Peyer's patch (tissue), 4 donors: ENCODE data around the gene CDA. TPM values are rescaled to one million over a fixed set of nuclear protein-coding genes. Genes with fewer than 3 reads are reported as not detected.
A peak's percentile ranks its signal among the peaks of the same experiment; 100 is the strongest.

Experiments used
- DNase-seq, 3 donors: peaks; one replicate each; pipeline ENCODE4 v3.0.0-alpha.2; 2017 to 2019
- H3K27ac ChIP-seq, 4 donors: fragments of 200-600 bp; sonication (generic); one replicate each; pipeline ENCODE4 v1.5.1; 2016 to 2019
- H3K27me3 ChIP-seq, 2 donors: fragments of 200-600 bp; sonication (generic); one replicate each; pipeline ENCODE4 v1.5.1; 2019
- H3K36me3 ChIP-seq, 3 donors: fragments of 200-600 bp; sonication (generic); one replicate each; pipeline ENCODE4 v1.5.1; 2016 to 2019
- H3K4me1 ChIP-seq, 4 donors: fragments of 200-600 bp; sonication (generic); one replicate each; pipeline ENCODE4 v1.5.1; 2016 to 2019
- H3K4me3 ChIP-seq, 4 donors: fragments of 200-600 bp; sonication (generic); 1 replicate in 3 of 4; 2 replicates in 1 of 4; pipeline ENCODE4 v1.5.1; 2016 to 2019; ENCODE audit warnings: mild to moderate bottlenecking in 1 of 4
- H3K9me3 ChIP-seq, 4 donors: fragments of 200-600 bp; sonication (generic); one replicate each; pipeline ENCODE4 v1.5.1; 2016 to 2019; ENCODE audit warnings: mild to moderate bottlenecking in 1 of 4
- POLR2A ChIP-seq, 2 donors: fragments of 450-650 bp; IDR thresholded peaks; one replicate each; pipeline ENCODE4 v1.5.1; 2017; ENCODE audit warnings: antibody characterized with exemption in 2 of 2, mild to moderate bottlenecking in 2 of 2, moderate library complexity in 2 of 2
- total RNA-seq, 4 donors: library from RNA; depleted of rRNA; stranded (reverse); fragments of >200 nt; gene quantifications; one replicate each; pipeline ENCODE4 v1.1.0, GENCODE V29; 2016
- TF ChIP-seq, protein P1 (sequence below), 6 experiments: fragments of 450-650 bp in 4 of 6; fragments of 200-600 bp in 2 of 6; sonication (generic) in 1 of 6; IDR thresholded peaks; one replicate each; pipeline ENCODE4 v1.5.1; 2017 to 2019; ENCODE audit warnings: antibody characterized with exemption in 6 of 6, mild to moderate bottlenecking in 3 of 6, moderate library complexity in 1 of 6

The CDA gene
- total RNA-seq, 4 donors from 2014 or later: 33.9 to 47.1 (median 39.1) TPM; not detected in 1

- no peak overlapping the region for H3K4me3 ChIP-seq
- DNase-seq: peak in 1 of 3 donors; percentile 74
- no peaks in the 10 kb centered on the region for H3K27me3 ChIP-seq
- peaks cover 0 to 4% (median 0%) of the 10 kb centered on the region in 4 donors for H3K9me3 ChIP-seq
- H3K36me3 ChIP-seq: no peaks in the 10 kb centered on the region
- peaks cover 0 to 16% (median 0%) of the 10 kb centered on the region in 4 donors for H3K4me1 ChIP-seq
- H3K27ac ChIP-seq: peak overlapping the region in 2 of 4 donors; percentile 31 to 66
- no peak for TF ChIP-seq POLR2A (IDR thresholded peaks at IDR 0.05)
Observed at GRCh38 chr1:20587661-20588053, 1.2 kb upstream of the CDA start.

GRCh38 chr1:20589331-20590278, 708 bp downstream of the CDA start:
- Histone ChIP-seq H3K27ac (peak overlapping the region in 3 of 4 donors; percentile 69 to 91 (median 88)), H3K4me1 (peaks cover 0 to 16% (median 0%) of the 10 kb centered on the region in 4 donors), H3K27me3 (no peaks in the 10 kb centered on the region), H3K36me3 (no peaks in the 10 kb centered on the region), H3K9me3 (peaks cover 0 to 4% (median 0%) of the 10 kb centered on the region in 4 donors), H3K4me3 (peak overlapping the region in 3 of 4 donors; percentile 20 to 64 (median 51))
- peak in 2 of 3 donors; percentile 50 to 55 for DNase-seq
- TF ChIP-seq, protein P1, sequence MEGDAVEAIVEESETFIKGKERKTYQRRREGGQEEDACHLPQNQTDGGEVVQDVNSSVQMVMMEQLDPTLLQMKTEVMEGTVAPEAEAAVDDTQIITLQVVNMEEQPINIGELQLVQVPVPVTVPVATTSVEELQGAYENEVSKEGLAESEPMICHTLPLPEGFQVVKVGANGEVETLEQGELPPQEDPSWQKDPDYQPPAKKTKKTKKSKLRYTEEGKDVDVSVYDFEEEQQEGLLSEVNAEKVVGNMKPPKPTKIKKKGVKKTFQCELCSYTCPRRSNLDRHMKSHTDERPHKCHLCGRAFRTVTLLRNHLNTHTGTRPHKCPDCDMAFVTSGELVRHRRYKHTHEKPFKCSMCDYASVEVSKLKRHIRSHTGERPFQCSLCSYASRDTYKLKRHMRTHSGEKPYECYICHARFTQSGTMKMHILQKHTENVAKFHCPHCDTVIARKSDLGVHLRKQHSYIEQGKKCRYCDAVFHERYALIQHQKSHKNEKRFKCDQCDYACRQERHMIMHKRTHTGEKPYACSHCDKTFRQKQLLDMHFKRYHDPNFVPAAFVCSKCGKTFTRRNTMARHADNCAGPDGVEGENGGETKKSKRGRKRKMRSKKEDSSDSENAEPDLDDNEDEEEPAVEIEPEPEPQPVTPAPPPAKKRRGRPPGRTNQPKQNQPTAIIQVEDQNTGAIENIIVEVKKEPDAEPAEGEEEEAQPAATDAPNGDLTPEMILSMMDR (IDR thresholded peaks at IDR 0.05): no peak
- no peak for TF ChIP-seq POLR2A (IDR thresholded peaks at IDR 0.05)

GRCh38 chr1:20590306-20590777, 1.4 kb downstream of the CDA start:
- Histone ChIP-seq H3K27ac (peak overlapping the region in 3 of 4 donors; percentile 69 to 91 (median 88)), H3K9me3 (peaks cover 0 to 4% (median 0%) of the 10 kb centered on the region in 4 donors), H3K36me3 (no peaks in the 10 kb centered on the region), H3K4me1 (peaks cover 0 to 16% (median 0%) of the 10 kb centered on the region in 4 donors), H3K4me3 (peak overlapping the region in 2 of 4 donors; percentile 51 to 64), H3K27me3 (no peaks in the 10 kb centered on the region)
- DNase-seq: peak in 2 of 3 donors; percentile 68 to 78
- peak; percentile 54 to 68 for TF ChIP-seq POLR2A (IDR thresholded peaks at IDR 0.05)
- TF ChIP-seq, protein P1 (IDR thresholded peaks at IDR 0.05): no peak

DNA sequence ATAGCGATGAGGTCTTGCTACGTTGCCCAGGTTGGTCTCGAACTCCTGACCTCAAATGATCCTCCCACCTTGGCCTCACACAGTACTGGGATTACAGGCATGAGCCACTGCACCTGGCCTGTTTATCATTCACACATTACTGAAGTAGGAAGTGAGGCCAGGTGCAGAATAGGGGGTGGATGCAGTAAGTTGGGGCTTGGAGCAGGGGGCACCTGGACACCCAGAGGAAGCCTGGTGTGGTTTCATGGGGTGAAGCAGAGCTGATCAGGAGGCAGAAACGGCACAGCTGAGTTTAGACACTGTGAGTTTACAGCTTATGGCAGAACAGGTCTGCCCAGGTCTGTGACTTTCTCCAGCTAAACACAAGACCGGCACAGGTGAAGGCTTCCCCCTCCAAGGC, 4.9 kb downstream of the CDA start:
- DNase-seq: no peak
- Histone ChIP-seq H3K27ac (no peak overlapping the region), H3K27me3 (no peaks in the 10 kb centered on the region), H3K4me1 (peaks cover 0 to 15% (median 0%) of the 10 kb centered on the region in 4 donors), H3K36me3 (no peaks in the 10 kb centered on the region), H3K4me3 (no peak overlapping the region), H3K9me3 (no peaks in the 10 kb centered on the region)
- no peak for TF ChIP-seq POLR2A (IDR thresholded peaks at IDR 0.05)
- TF ChIP-seq, protein P1 (IDR thresholded peaks at IDR 0.05): no peak

DNA sequence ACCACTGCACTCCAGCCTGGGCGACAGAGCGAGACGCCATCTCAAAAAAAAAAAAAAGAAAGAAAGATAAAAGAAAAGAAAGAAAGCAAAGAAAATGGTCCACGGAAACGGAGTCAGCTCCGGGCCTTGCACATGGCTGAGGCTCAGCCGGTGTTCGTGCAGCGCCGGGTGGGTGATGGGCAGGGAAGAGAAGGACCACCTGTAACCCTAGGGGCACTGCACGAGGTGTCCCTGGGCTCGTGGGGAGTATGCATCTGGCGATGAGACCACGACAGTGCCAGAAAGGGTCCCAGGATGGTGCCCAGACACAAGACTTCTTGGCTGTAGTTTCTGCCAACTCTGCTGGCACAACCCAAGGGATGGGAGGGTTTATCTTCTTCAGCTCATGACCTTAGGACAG, 5.8 kb downstream of the CDA start:
- no peaks in the 10 kb centered on the region for H3K36me3 ChIP-seq
- DNase-seq: no peak
- no peaks in the 10 kb centered on the region for H3K27me3 ChIP-seq
- no peak overlapping the region for H3K27ac ChIP-seq
- H3K4me3 ChIP-seq: no peak overlapping the region
- H3K4me1 ChIP-seq: peaks cover 0 to 7% (median 0%) of the 10 kb centered on the region in 4 donors
- H3K9me3 ChIP-seq: no peaks in the 10 kb centered on the region
- TF ChIP-seq POLR2A (IDR thresholded peaks at IDR 0.05): no peak
- TF ChIP-seq, protein P1 (IDR thresholded peaks at IDR 0.05): no peak

DNA sequence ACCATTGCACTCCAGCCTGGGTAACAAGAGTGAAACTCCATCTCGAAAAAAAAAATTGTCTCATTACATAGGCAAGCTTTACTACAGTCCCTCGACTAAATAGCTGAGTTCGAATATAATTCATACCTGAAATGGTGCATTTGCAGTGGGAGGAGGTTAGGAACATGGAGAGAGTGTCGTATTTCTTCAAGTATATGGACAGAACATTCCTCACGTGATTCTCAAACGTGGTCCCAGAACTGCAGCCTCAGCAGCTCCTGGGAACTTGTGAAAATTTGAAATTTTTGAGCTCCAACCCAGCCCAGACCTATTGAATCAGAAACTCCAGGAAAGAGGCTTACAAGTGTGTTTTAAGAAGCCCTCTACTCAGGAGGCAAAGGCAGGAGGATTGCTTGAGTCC, 7.2 kb downstream of the CDA start:
- Histone ChIP-seq H3K36me3 (no peaks in the 10 kb centered on the region), H3K4me1 (no peaks in the 10 kb centered on the region), H3K4me3 (no peak overlapping the region), H3K9me3 (no peaks in the 10 kb centered on the region), H3K27me3 (no peaks in the 10 kb centered on the region), H3K27ac (no peak overlapping the region)
- no peak for DNase-seq
- TF ChIP-seq, protein P1 (IDR thresholded peaks at IDR 0.05): no peak
